ENCODE results near the gene RPH3AL.

RPH3AL gene

DNA sequence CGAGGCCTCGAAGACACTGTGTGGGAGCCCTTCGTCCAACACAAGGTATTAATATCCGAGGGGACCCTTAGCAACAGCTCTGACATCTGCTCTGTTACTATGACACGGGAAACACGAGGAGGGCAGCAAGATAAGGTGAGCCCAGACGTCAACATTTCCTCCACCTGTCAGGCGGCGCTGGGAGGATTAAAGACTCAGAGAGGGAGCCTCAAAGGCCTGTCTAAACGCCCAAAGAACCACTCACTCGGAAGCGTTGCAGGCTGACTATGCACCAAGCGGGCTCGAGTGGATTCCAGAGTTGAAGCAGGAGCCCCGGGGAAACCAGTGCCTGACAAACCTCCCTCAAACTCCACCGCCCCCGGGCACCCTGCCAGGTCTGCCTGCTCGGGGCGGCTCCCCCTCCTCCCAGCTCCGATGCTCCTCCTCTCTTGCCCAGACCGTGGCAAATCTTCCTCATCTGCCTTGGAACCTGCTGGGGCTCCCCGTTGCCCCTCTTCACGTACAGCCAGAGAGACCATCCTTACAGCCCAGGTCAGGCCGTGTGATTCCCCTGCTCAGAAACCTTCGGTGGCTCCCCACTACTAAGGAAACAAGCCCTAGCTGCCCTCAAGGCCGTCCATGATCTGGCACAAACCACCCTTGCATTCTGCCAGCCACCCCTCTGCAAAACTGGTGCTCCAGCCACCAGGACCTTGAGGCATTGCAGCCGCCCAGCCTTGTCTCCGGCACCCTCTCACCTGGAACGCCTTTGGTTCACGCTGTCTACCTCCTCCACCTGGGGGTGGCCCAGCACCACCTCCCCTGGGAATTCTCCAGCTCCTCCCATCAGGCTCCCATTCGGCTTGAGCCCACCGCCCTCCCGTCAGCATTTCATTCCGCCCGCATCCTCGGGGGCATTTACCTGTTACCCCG lies 16.2 kb downstream of the RPH3AL start:
- DNase-seq (ENCODE audit: low read depth), result peak; percentile 27

DNA sequence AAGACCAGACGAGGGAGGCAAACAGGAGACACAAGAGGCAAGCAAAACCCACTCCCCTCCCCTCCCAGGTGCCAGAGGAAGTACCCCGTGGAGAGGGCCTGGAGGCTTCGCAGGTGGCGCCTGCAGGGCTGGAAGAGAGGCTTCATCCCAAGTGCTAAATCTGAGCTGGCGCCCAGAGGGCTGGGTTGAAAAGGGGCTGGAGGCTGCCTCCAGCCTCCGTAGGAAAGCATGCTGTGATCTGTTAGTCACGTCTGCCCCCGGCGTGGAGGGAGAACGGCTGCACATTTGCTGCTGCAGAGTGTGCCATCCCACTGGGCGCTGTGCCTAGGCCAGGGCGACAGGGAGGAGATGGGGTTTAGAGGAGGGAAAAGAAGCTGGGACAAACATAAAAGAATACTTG lies 16.9 kb downstream of the RPH3AL start:
- no peak for DNase-seq (ENCODE audit: low read depth)

DNA sequence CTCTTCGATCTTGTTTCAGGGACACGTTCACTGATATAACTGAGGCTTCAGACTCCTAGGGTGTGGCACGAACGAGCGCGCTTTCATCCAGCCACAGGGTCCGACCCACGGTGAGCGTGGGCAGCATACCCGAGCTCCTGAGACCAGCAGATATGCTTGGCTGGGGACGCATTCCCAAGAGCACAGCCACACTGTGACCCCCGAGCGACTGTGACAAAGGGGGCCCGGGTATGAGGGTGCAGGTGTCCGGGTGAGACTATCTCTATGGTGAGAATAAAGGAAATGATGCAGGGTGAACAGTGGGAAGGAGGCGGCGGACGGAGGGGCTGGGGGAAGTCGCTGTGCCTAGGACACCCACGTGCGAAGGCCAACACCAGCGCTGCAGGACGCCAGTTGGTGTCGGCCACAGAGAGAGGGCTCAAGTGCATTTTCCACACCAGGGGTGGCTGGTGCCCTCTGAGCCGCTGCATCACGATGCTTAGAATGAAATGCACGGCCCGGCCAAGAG lies 17.6 kb downstream of the RPH3AL start:
- DNase-seq (ENCODE audit: low read depth), result no peak

DNA sequence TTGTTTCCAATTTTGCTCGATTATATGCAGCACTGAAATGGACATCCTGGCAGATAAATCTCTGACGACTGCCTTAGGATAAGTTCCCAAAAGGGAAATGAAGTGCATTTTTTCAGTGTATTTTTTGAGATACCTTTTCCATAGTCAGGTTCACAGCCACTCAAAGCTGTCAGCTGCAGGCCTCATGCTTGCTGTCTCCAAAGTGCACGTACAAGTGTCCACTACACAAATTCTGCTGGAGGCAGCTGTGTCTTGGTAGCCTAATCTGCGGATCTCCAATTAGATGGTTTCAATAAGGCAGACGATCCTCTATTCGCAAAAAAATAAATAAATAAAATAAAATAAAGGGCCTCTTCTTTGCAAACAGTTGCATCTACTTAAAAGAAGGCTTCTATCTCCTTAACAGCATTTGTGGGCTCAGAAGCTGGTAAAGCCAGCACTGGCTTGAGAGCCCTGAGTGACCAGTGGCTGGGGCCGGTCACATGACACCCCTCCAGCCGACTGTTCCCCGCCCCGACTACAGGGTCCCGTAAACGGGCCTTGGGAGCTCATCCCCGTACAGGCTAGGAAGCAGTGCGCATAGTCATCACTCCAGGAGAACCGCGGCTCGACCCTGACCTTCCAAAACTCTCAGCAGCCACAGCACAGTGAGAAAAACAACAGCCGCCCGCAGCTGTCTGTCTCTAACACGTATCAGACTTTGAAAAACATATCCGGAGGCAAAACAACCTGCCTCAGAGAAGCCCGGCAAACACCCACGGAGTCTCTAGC lies 18.8 kb downstream of the RPH3AL start:
- DNase-seq (ENCODE audit: low read depth), result peak; percentile 14

DNA sequence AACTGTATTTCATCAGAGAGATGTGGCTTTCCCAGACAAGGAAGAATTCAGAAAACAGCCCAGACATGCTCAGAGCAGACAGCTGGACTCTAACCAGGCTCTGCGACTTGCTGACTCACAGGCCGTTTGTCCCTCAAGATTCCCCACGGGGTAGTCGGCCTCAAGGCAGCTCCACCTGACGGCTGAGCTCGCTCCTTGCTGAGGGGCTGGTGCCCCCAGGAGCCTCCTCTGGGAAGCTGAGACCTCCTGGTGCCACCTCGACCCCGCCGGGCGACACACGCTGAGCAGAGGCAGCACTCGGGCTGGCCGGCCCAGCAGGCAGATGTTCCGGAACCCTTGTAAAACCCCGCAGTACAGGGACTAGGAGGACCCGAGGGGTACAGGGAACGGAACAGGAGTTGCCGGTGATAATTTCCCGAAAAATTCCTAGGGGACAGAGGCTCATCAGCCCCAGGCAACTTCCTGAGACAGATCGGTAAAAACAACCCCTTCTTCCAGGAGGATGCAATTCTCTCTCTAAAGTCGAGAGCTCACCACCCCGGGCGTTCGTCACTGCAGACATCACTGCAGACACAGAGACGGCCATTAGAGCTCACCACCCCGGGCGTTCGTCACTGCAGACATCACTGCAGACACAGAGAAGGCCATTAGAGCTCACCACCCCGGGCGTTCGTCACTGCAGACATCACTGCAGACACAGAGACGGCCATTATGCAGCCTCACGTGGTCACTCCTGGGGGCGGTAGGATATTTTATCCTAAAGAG lies 19.9 kb downstream of the RPH3AL start:
- DNase-seq (ENCODE audit: low read depth), result peak; percentile 71

DNA sequence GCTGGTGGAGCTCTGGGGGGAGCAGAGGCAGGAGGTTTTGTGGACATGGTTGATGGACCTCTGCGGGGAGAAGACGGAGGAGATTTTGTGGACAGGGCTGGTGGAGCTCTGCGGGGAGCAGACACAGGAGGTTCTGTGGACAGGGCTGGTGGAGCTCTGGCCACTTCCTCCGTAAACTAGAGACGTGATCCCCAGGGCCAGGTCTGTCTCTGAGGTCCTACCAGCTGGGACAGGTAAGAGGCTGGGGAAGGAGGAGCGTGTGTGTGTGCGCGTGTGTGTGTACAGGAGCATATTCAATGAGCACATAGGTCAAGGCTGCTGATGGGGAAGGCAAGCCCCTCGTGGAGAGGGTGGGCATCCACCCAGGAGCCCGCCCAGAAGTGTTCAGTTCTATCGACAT lies 20.6 kb downstream of the RPH3AL start:
- DNase-seq (ENCODE audit: low read depth), result no peak

DNA sequence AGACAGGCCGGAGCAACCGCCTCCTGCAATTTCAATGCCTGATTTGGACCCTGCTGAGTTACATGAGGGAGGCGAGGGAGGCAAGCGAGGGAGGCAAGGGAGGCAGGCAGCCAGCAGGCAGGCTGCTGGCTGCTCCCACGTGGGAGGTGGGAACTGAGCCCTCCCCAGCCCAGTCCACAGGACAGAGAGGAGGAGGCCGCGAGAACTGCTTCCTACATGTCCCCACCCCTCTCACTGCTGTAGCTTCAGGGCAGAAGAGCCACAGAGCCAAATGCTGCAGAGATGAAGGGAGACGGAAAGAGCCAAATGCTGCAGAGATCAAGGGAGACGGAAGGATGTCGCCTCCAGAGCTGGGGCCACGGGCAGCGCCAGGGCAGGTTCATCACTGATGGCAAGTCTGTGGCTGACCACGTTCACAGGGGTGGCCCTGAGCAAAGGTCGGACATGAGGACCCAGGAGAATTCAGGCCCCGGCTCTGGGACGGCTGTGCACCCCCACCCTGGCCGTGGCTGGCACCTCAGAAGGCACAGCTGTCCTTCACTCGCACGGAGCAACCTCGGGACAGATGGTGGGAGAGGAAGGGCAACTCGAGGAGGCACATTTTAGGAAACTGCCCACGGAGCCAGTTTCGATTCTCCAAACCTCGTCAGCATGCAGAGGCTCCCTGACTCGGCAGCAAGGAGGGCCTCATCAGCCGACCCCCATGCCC lies 21.5 kb downstream of the RPH3AL start:
- DNase-seq (ENCODE audit: low read depth), result no peak

DNA sequence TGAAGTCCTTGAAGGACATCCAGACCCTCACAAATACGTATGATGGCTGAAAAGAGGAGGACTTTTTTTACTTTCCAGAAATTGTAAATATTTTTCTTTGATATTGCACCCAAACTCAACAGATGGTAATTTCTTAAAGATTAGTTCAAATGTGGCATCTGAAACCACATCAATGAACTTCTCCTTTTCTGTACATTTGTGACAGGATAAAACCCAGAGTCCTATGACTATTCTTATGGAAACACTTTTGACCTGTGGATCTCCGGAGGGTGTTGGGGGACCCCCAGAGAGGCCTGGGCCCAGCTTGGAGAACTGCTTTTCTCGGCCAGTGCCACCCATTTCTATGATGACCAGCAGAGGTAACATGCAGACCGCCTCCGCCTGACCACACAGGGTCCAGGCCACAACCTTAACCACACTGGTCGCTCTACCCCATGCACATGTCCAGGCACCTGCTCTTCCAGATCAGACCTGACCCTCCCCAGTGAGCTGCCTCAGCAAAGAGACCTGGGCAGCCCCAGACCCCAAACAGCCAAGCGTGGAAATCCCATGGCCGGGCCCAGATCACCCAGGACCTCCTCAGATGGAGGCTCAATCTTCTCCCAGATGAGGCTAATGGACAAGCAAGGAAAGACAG lies 22.7 kb downstream of the RPH3AL start:
- no peak for DNase-seq (ENCODE audit: low read depth)

DNA sequence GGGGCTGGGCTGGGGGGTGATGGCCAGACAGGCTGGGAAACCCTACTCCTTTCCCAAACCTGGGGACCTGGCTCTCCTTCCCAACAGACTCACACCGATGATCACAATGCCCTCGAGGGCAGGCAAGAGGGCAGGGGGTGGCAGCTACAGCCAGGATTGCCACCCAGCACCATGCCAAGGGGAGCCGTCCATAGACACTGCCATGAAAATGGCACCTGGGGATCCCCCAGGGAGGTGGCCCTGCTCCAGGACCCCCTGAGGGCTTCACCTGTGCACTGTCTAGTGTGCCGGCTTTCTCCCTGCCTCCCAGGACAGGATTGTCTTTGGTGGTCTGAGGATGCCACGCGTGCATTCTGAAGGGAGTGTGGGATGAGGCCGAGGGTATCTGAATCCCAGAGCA lies 24.6 kb downstream of the RPH3AL start:
- DNase-seq (ENCODE audit: low read depth), result no peak

DNA sequence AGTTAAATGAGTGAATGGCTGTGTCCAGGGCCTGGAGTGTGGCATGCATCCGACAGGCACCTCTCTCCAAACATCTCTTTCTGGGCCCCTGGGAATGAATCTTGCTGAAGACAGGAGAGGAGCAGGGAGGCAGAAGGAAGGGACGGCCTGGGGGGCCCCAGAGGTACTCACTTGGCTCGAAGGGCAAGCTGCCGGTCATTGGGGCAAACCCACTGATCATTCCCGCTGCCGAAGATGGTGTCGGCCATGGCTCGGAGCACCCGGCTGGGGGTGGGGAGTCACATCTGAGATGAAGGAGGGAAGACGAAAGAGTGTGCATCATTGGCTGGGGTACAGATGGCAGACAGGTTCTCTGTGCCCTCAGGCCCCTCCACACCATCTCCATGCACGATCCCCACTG lies 25.3 kb downstream of the RPH3AL start:
- DNase-seq (ENCODE audit: low read depth), result no peak

DNA sequence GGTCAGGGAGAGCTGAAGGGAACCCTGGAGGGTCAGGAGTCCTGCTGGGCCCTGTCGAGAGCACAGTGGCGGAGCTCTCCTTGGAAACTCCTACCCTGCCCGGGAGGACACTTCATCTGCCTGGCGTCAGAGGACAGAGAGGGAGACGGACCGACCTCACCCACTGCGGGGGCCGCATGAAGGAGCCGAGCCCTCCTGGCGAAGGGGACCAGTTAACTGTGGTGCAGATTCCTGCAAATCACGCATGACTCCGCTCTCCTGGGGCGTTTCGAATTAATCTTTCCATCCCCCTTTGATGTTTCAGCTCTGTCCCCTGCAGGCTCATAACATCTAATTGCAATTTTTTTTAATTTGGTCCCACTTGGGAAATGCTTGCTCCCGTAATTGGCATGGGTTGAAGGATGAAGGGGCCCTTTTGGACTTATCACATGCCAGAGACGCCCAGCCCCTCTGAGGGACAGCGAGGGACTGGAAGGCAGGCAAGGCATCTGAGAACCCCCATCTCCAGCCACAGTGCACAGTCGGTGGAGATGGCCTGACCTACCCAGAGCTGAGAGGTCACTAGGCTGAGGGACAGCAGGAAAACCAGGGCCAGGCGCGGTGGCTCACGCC lies 26.5 kb downstream of the RPH3AL start:
- DNase-seq (ENCODE audit: low read depth), result no peak

DNA sequence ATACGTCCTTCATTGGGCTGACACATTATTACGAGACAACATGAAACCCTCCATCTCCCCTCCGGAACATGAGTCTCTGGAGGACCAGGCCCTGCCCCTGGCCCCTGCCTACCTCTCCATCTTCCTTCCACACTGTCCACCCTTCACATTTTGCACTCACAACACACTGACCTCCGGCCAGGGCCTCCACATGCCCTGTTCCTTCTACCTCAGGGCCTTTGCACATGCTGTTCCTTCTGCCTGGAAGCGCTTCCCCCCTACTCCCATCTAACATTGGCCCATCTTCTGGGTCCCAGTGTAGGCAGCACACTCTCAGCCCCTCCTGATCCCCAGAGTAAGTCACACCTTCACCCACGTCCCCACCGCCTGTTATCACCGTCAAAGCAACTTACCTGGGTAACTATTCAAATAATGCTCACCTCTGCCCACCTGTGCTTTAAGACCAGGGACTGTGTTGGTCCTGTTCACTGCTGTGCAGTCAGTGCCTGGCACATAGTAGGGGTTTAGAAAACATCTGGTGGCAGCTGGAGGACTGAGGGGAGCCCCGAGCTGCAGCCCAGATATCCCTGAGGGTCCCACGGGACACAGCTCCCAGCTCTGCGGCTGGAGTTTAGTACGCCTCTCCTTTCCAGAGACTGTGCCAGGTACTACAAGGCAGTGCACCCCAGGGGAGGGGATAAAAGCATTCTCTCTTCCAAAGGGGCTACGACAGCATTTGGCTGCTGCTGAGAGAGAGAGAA lies 27.2 kb downstream of the RPH3AL start:
- DNase-seq (ENCODE audit: low read depth), result no peak

DNA sequence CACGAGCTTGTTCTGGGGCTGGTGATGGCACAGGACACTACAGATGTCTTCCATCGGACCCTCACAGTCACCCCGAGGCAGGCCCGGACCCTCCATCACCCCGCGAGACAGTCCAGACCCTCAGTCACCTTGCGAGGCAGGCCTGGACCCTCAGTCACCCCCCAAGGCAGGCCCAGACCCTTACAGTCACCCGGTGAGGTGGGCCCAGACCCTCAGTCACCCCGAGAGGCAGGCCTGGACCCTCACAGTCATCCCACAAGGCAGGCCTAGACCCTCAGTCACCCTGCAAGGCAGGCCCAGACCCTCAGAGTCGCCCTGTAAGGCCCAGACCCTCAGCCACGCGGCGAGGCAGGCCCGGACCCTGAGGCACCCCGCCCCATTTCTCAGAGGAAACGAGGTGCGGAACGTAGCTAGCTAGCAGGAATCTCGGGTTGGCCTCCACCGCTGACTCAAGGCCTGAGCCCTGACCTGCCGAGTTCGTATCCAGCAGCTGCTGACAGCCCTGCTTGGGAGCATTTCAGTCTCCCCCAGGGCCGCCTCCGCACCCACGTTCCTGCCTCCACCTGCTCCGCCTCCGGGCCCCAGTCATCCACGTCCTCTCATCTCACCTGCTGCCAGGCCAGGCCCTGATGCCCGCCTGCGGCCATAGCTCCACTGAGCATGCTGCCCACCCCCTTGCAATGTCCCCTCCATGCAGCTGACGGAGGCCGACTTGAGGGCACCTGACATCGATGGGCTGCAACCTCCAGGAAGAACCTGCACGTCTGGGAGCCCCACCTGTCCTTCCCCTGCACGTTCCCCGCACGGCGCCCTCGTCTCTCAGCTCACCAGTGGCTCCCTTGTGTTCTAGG lies 28.7 kb downstream of the RPH3AL start:
- no peak for DNase-seq (ENCODE audit: low read depth)

DNA sequence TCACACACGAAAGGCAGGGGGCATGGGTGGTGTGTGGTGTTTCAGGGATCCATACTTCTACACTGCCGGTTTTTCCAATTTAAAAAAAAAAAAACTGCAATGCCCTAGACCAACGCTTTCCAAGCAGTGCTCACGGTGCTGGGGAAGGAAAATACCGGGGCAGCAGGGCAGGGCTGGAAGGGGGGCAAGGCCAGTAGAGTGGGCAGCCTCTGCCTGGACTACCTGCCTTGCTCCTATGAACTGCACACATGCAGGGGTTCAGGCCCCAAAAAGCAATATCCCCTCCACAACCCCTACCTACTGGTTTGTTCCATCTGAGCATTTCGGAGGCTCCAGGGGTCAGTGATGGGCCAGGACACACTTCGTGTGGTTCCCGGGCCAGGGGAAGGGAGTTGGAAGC lies 29.4 kb downstream of the RPH3AL start:
- DNase-seq (ENCODE audit: low read depth), result no peak

DNA sequence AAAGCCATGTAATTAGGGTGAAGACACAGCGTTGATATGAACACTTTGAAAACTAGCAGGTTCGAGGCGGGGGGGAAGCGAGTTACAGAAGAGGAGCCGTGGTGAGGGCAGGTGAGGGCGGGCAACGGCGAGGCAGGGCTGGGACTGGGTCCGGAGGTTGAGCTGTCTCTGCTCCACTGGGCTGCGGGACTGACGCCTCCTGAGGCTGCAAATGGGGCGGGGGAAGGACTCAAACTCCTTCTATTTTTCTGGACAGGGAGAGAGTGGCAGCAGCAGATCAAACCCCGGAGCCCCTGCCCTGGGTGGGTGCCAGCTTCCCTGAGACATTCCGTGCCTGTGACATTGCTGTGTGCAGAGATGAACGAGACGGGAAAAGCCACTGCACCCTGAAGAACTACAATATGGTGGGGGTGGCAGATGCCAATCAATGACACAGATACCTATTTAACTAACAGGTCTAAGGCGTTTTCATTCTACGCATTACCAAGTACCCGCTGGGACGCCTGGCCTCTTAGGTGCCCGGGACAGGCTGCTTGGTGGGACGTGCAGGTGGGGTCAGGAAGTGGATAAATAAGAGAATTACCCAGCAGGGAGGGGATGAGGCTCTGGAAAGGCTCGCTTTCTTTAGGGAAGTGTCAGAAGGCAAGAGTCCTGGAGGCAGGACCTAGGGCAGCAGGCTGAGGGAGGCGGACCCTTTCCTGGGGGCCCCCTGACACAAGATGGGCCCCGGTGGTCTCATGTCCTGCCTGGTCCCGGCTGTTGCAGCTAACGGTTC lies 30.4 kb downstream of the RPH3AL start:
- no peak for DNase-seq (ENCODE audit: low read depth)

DNA sequence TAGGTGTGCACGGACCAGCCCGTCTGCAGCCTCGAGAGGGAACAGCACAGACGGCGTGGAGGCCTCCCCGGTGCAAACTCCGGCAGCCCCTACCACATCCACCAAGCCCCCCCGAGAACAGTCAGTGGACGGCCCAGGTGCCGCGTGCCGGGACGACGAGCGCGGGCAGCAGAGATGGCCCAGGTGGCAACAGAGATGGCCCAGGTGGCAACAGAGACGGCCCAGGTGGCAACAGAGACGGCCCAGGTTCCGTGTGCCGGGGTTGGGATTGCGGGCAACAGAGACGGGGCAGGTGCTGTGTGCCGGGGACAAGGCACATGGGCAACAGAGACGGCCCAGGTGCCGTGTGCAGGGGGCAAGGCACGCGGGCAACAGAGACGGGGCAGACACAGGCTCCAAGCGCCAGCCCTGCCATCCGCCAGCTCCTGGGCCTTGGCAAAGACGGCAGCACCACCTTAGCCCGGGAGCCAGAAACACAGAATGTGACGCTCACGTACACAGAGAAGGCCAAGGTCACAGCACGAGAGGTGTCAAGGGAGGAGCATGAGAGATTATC lies 31.1 kb downstream of the RPH3AL start:
- no peak for DNase-seq (ENCODE audit: low read depth)

DNA sequence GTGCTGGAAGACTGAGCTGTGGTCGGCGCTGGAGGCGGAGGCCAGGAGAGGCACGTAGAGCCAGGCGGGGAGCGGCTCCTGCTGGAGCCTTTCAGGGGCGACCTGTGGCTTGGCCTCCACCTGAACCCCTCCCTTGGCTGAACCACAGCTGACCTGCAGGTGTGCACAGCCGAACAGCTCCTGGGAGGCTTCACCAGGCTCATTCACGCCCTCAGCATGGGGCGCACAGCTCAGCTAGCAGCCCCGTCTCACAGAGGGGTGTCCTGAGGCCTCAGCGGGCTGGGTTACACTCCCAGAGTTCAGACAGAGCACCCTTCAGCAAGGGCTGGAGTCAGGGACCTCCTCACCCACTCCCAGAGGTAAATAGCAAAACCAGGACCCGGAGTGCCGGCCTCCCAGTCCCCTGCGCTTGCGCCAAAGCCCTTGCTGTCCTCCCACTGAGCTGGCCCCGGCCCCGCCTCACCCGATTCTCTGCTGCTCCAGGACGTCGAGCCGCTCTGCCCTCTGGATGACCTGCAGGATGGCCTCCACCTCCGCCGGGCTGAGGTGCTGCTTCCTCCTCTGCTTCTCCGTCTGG lies 31.7 kb downstream of the RPH3AL start:
- DNase-seq (ENCODE audit: low read depth), result no peak

DNA sequence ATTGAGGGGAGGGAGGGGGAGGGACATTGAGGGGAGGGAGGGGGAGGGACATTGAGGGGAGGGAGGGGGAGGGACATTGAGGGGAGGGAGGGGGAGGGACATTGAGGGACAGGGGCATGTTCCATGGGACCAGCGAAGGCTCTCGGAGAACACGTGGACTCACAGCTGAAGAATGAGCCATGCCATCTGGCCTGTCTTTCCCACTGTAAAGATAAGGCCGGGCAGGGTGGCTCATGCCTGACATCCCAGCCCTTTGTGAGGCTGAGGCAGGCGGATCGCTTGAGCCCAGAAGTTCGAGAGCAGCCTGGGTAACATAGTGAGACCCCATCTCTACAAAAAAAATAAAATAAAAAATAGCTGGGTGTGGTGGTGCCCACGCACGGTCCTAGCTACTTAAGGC lies 32.5 kb downstream of the RPH3AL start:
- DNase-seq (ENCODE audit: low read depth), result no peak

Data from EH (cell line).